Upper lobe of left lung (tissue), 4 donors: ENCODE measurements around the gene GDE1.

Source experiments
- CTCF ChIP-seq, 6 experiments: fragments of 450-650 bp in 4 of 6; fragments of 200-600 bp in 2 of 6; sonication (generic) in 2 of 6; IDR thresholded peaks; one replicate each; pipeline ENCODE4 v1.5.1; 2016 to 2019; ENCODE audit warnings: antibody characterized with exemption in 6 of 6
- EP300 ChIP-seq, 4 donors: sonication (generic); formaldehyde crosslinking; IDR thresholded peaks; one replicate each; pipeline ENCODE4 v1.5.1; 2017; ENCODE audit warnings: antibody characterized with exemption in 4 of 4, control low read depth in 2 of 4
- POLR2A ChIP-seq, 4 donors: fragments of 450-650 bp; IDR thresholded peaks; one replicate each; pipeline ENCODE4 v1.5.1; 2016 to 2017; ENCODE audit warnings: antibody characterized with exemption in 4 of 4, mild to moderate bottlenecking in 2 of 4
- POLR2AphosphoS5 ChIP-seq, 2 donors: sonication (generic); formaldehyde crosslinking; IDR thresholded peaks; one replicate each; pipeline ENCODE4 v1.5.1; 2017; ENCODE audit warnings: antibody characterized with exemption in 2 of 2

GRCh38 chr16:19499481-19499880, 22.4 kb downstream of the GDE1 start:
- TF ChIP-seq POLR2A (IDR thresholded peaks at IDR 0.05): no peak
- no peak for TF ChIP-seq CTCF (IDR thresholded peaks at IDR 0.05)
- TF ChIP-seq POLR2AphosphoS5 (IDR thresholded peaks at IDR 0.05): no peak
- TF ChIP-seq EP300 (IDR thresholded peaks at IDR 0.05): no peak
